Measurements from ENCODE around the gene COG8.

GRCh38 chr16:69314534-69314933, 24.8 kb downstream of the COG8 start:
- TF ChIP-seq CTCF (IDR thresholded peaks at IDR 0.05) (no peak), POLR2A (IDR thresholded peaks at IDR 0.05) (no peak)
